DMS 273 (cell line): ENCODE results near the gene PDPR.
A peak's percentile ranks its signal among the peaks of the same experiment; 100 is the strongest.
"Not testable (repeated sequence)": the region's sequence is repeated elsewhere in the genome, so short reads cannot be mapped to it uniquely, and the experiment has no call there.

Source experiments
- DNase-seq: peaks from one replicate; lab custom pipeline; 2025; ENCODE audit not compliant: unreplicated experiment; lab: John Stamatoyannopoulos, UW

The PDPR gene

DNA sequence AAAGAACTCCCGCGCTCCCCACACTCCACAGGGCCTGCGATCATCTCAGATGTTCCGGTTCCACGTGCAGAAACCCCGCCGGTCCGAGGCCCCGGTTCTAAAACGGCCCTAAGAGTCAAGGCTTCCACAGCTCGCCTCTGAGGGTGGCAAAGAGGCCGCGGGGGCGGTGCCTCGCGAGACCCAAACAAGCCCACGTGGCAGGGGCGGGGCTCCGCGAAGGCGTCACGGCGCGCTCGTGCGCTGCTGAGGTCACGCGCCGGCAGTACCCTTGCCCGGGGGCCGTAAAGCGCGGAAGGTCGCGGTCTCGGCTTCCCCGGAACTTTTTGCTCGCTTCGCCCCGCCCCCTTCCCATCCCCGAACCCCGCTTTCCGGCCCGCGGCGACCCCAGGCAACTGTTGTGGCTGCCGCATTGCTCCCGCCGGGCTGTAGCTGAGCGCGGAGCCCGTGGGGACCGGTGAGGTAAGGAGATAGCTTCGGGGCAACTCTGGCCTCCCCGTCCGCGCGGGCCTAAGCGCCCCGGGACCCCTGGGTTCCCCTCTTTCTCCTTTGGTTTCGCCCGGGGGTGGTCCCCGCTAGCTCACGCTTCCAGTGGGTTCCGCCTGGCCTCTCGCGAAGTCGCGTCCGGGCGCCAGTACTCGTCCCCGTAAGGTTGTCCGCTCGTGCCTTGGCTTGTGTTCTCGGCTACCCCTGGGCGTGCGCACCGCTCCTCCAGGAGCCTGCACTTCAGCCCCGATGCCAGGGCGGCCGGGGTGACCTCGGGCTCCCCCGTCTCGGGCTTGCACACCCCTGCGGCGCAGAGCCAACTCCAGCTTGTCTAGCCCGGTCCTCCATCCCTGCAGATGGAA is at the start of gene PDPR:
TSS of gene PDPR (plus strand) at position 351 of the 845 bp plus-strand sequence. CDS start 6,161 bp downstream, outside the sequence.
- DNase-seq, result peak; percentile 96

GRCh38 chr16:70064841-70065370 is 49.2 kb upstream of the PDPR start:
- peak; percentile 57 for DNase-seq

DNA sequence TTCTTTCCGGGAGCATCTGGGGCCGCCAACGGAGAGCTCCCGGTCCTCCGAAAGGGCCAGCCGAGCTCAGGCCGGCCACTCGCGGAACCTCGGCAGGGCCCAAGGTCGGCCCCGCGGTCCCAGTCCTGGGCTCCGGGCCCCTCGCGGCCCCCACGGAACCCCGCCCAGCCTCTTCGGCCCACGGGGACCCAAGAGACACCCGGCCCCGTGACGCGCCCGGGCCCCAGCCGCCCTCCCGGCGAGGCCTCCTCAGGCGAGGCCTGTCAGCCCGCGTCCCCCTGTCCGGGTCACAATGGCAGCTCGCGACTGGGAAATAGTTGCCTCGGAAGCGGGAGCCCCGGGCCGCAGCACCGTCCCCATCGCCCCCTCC is 48.8 kb upstream of the PDPR start:
- DNase-seq, result not testable (repeated sequence)

GRCh38 chr16:70065746-70066658 is 48.1 kb upstream of the PDPR start:
- peak; percentile 93 for DNase-seq

GRCh38 chr16:70066751-70067150 is 47.4 kb upstream of the PDPR start:
- DNase-seq, result peak; percentile 5

- not testable (repeated sequence) for DNase-seq
Measured at GRCh38 chr16:70079081-70079480, 35.1 kb upstream of the PDPR start.

GRCh38 chr16:70081219-70081618 is 32.9 kb upstream of the PDPR start:
- DNase-seq, result peak; percentile 89

GRCh38 chr16:70083931-70084330 is 30.2 kb upstream of the PDPR start:
- DNase-seq, result not testable (repeated sequence)

DNA sequence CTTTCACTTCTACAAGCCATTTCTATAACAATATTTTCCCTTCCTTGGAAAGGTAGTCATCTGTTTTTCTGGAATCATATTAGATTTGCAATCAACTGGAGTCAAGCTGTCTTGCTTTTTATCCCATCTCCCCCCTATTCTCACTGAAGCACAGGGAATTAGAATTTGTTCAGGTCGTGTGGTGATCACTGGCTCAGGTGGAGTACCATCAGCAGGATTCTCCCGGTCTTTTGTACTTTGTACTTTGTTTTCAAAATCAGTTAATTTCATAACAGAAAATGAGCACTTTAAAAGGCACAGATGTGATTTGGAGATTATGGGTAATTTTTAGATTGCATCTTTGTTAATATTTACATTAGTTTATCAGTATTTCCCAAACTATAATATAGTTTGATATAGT is 26.0 kb upstream of the PDPR start:
- DNase-seq, result not testable (repeated sequence)

- not testable (repeated sequence) for DNase-seq
Measured at GRCh38 chr16:70088877-70089276, 25.3 kb upstream of the PDPR start.

DNA sequence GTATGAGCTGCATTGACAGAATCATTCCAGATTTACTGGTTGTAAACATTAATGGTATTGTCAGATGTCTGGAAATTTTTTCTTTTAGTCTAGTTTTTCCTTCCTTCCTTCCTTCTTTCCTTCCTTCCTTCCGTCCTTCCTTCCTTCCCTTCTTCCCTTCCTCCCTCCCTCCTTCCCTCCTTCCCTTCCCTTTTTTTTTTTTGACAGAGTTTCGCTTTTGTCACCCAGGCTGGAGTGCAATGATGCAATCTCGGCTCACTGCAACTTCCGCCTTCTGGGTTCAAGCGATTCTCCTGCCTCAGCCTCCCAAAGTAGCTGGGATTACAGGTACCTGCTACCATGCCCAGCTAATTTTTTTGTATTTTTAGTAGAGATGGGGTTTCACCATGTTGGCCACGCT is 24.8 kb upstream of the PDPR start:
- DNase-seq, result not testable (repeated sequence)

DNA sequence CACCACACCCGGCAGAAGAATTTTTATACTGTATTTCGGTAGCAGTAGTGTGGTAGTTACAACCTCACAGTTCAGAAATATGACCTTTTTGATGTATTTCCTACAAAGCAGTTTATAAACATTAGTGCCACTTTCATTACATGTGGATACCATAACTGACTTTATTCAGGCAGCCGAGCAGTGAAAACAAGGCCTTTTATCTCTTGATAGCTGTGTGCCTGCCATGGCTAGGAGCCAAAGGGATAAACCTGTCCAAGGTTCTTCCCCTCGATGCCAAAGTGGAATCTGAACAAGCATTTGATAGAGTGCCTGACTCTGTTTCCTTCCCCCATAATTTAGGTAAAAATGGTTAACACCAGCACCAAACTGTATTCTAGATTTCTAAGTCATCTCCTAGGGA is 23.0 kb upstream of the PDPR start:
- DNase-seq, result peak; percentile 17

DNA sequence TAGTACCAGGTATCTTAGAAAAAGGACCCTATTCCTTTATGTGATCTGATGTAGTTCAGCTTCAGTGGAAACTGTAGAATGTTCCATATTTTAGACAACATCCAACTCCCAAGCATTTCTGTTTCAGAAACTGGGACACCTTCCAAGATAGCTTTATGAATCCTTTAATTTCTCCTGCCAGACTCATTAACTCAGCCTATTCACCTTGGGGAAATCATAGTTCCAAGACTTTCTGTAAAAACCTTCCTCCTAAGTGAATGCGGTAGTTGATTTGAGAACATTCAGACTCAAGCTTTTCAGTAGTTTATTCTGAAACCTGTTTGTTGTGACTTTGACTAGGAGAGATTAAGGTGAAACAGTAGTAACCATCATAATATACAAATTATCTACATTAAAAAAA is 20.0 kb upstream of the PDPR start:
- not testable (repeated sequence) for DNase-seq

GRCh38 chr16:70109583-70110279 is 4.4 kb upstream of the PDPR start:
- not testable (repeated sequence) for DNase-seq

- DNase-seq, result not testable (repeated sequence)
Measured at GRCh38 chr16:70112162-70112561, 2.0 kb upstream of the PDPR start.

- not testable (repeated sequence) for DNase-seq
Measured at GRCh38 chr16:70113599-70113981, 542 bp upstream of the PDPR start.

GRCh38 chr16:70118354-70118753 is 4.2 kb downstream of the PDPR start:
- DNase-seq, result not testable (repeated sequence)

- not testable (repeated sequence) for DNase-seq
Measured at GRCh38 chr16:70118776-70119175, 4.6 kb downstream of the PDPR start.

DNA sequence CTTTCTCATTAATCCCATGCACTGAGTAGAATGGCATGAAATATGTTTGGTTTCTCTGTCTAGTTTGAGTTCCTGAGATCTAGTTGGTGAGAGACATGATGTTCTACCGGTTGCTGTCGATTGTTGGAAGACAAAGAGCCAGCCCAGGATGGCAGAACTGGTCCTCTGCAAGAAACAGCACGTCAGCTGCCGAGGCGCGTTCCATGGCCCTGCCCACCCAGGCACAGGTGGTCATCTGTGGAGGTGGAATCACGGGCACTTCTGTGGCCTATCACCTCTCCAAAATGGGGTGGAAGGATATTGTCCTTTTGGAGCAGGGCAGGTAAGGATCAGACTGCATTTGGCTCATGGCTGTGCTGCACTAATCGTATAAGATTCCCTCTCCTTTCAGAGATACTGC is 6.3 kb downstream of the PDPR start:
- not testable (repeated sequence) for DNase-seq

DNA sequence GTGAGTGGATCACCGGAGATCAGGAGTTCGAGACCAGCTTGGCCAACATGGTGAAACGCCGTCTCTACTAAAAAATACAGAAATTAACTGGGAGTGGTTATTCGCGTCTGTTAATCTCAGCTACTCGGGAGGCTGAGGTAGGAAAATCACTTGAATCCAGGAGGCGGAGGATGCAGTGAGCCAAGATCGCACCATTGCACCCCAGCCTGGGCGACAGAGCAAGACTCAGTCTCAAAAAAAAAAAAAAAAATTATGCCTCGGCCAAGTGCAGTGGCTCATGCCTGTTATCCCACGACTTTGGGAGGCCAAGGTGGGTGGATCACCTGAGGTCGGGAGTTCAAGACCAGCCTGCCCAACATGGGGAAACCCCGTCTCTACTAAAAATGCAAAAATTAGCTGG is 9.7 kb downstream of the PDPR start:
- not testable (repeated sequence) for DNase-seq

GRCh38 chr16:70126226-70126625 is 12.1 kb downstream of the PDPR start:
- not testable (repeated sequence) for DNase-seq
